GM12878 (cell line): ENCODE data around the gene OR10G3. TPM values are rescaled to one million over a fixed set of nuclear protein-coding genes. Genes with fewer than 3 reads are reported as not detected.

Source experiments
- ATAC-seq: fragments of 200-7000 bp; cut with Tn5 transposase; 3 replicates; pipeline ENCODE4 v1.9.1; 2020; ENCODE audit warnings: mild to moderate bottlenecking, moderate library complexity
- BruUV-seq: library from RNA; stranded (reverse); fragments of 400-500 nt; replicated peaks from 2 replicates; lab custom pipeline; 2021; lab: Mats Ljungman, UMichigan
- CTCF ChIA-PET: fragments of 300-600 bp; sonication (Branson Sonifier 250); formaldehyde crosslinking; extraction: SDS; loops from one replicate; lab custom pipeline; 2021; ENCODE audit warnings: inconsistent platforms; lab: Yijun Ruan, JAX
- POLR2A ChIA-PET: fragments of 350-600 bp; formaldehyde crosslinking; extraction: SDS; loops from one replicate; lab custom pipeline; 2021; ENCODE audit warnings: inconsistent platforms; lab: Charles Lee
- RAD21 ChIA-PET: fragments of 300-600 bp; sonication (Branson Sonifier 250); formaldehyde crosslinking; loops from one replicate; lab custom pipeline; 2023; ENCODE audit warnings: antibody characterized with exemption; ENCODE audit not compliant: unreplicated experiment; lab: Charles Lee
- SMC1A ChIA-PET: fragments of 300-600 bp; sonication (Branson Sonifier 250); formaldehyde crosslinking; loops from one replicate; lab custom pipeline; 2023; ENCODE audit not compliant: unreplicated experiment, uncharacterized antibody; lab: Charles Lee
- DNase-seq: peaks from one replicate; pipeline ENCODE4 v3.0.0-alpha.2; 2011; ENCODE audit warnings: low read depth, low spot score
- FAIRE-seq: peaks from 3 replicates; lab custom pipeline; 2011; peaks lifted over from hg19 to GRCh38; lab: Jason Lieb, UNC
- H2AFZ ChIP-seq: 2 replicates; pipeline ENCODE4 v1.6.0; 2011; ENCODE audit warnings: low read depth, low read length, control low read depth; ENCODE audit not compliant: control insufficient read depth
- H3K27ac ChIP-seq: 2 replicates; pipeline ENCODE4 v1.5.1; 2011; ENCODE audit warnings: control low read depth; ENCODE audit not compliant: control insufficient read depth, insufficient read depth
- H3K27me3 ChIP-seq, 2 experiments: replicated peaks in 1 of 2; 2 replicates each; pipeline versions ENCODE4 v1.6.0 to v1.6.1; 2011; ENCODE audit warnings: low read length in 1 of 2; ENCODE audit not compliant: control insufficient read depth in 2 of 2, insufficient read depth in 2 of 2
- H3K36me3 ChIP-seq, 2 experiments: 2 replicates each; pipeline ENCODE4 v1.5.1; 2011; ENCODE audit warnings: low read length in 1 of 2; ENCODE audit not compliant: control insufficient read depth in 2 of 2, insufficient read depth in 2 of 2
- H3K4me1 ChIP-seq: 2 replicates; pipeline ENCODE4 v1.6.1; 2011; ENCODE audit warnings: mild to moderate bottlenecking, low read length, moderate library complexity, mixed read lengths; ENCODE audit not compliant: control insufficient read depth, insufficient read depth
- H3K4me2 ChIP-seq: 2 replicates; pipeline ENCODE4 v1.6.0; 2011; ENCODE audit warnings: control low read depth; ENCODE audit not compliant: control insufficient read depth, insufficient read depth
- H3K4me3 ChIP-seq: fragments of 200-600 bp; sonication (generic); 2 replicates; pipeline ENCODE4 v1.5.1; 2016
- H3K79me2 ChIP-seq: 2 replicates; pipeline ENCODE4 v1.6.0; 2011; ENCODE audit warnings: low read length; ENCODE audit not compliant: control insufficient read depth, insufficient read depth
- H3K9ac ChIP-seq: 2 replicates; pipeline ENCODE4 v1.8.0; 2011; ENCODE audit warnings: low read length, control low read depth, mixed read lengths; ENCODE audit not compliant: control insufficient read depth, insufficient read depth
- H3K9me3 ChIP-seq: replicated peaks from 3 replicates; pipeline ENCODE4 v1.5.1; 2011; ENCODE audit warnings: mild to moderate bottlenecking, low read length; ENCODE audit not compliant: control insufficient read depth, insufficient read depth
- H4K20me1 ChIP-seq: 2 replicates; pipeline ENCODE4 v1.6.0; 2011; ENCODE audit not compliant: control insufficient read depth, insufficient read depth
- EZH2 ChIP-seq: IDR thresholded peaks from 2 replicates; pipeline ENCODE4 v1.6.1; 2012; ENCODE audit warnings: low read depth, mild to moderate bottlenecking, control low read depth, inconsistent platforms, low read length, borderline replicate concordance; ENCODE audit not compliant: control insufficient read depth
- HSF1 ChIP-seq: fragments of 150-350 bp; IDR thresholded peaks from 2 replicates; pipeline ENCODE4 v1.6.1; 2014; ENCODE audit warnings: mild to moderate bottlenecking, low read depth, low read length
- IRF3 ChIP-seq: fragments of 450-650 bp; IDR thresholded peaks from 2 replicates; pipeline ENCODE4 v1.6.1; 2014; ENCODE audit warnings: mild to moderate bottlenecking
- MXI1 ChIP-seq: fragments of 150-350 bp; IDR thresholded peaks from 2 replicates; pipeline ENCODE4 v1.6.1; 2011; ENCODE audit warnings: low read depth, mild to moderate bottlenecking, inconsistent platforms, low read length, improper control_type of control experiment
- MYC ChIP-seq: IDR thresholded peaks from 2 replicates; pipeline ENCODE4 v1.6.1; 2011; ENCODE audit warnings: mild to moderate bottlenecking, low read length, moderate library complexity, inconsistent platforms; ENCODE audit not compliant: insufficient read depth, insufficient replicate concordance, insufficient read length, severe bottlenecking
- NRF1 ChIP-seq: conservative IDR thresholded peaks from 2 replicates; pipeline ENCODE4 v1.6.1; 2011; ENCODE audit warnings: mild to moderate bottlenecking, low read depth, low read length, improper control_type of control experiment
- SREBF2 ChIP-seq: IDR thresholded peaks from 2 replicates; pipeline ENCODE4 v1.6.1; 2012; ENCODE audit warnings: mild to moderate bottlenecking, low read length
- STAT3 ChIP-seq: IDR thresholded peaks from 2 replicates; pipeline ENCODE4 v1.6.1; 2011; ENCODE audit warnings: low read depth, low read length, improper control_type of control experiment
- ZBTB11 ChIP-seq: fragments of 450-650 bp; formaldehyde crosslinking; IDR thresholded peaks from 2 replicates; pipeline ENCODE4 v1.5.0; 2022; ENCODE audit warnings: mild to moderate bottlenecking, missing genetic modification characterization
- WGBS: methylation state at CpG from one replicate; pipeline ENCODE4 v1.1.6; 2016; ENCODE audit warnings: low lambda C conversion rate; ENCODE audit not compliant: insufficient replicate concordance, insufficient coverage; ENCODE audit errors: missing lambda C conversion rate; 5-methylcytosine and 5-hydroxymethylcytosine counted together
- in situ Hi-C: fragments of 300-500 bp; cut with MboI; formaldehyde crosslinking; loops from 9 replicates; pipeline ENCODE4 v1.14.3; 2018; ENCODE audit warnings: mixed read lengths
- intact Hi-C: fragments of 100-400 bp; cut with micrococcal nuclease; formaldehyde crosslinking; loops from one replicate; pipeline ENCODE4 v1.14.2; 2022; ENCODE audit not compliant: unreplicated experiment
- polyA plus RNA-seq, 11 experiments: library from polyadenylated mRNA; depleted of rRNA in 4 of 11; unstranded in 6 of 11; stranded (reverse) in 5 of 11; fragments of >200 nt; fragmentation: Nextera tagmentation in 4 of 11; fragmentation: Illumina TruSeq in 1 of 11; extraction: Ambion mirVana in 4 of 11; extraction: Trizol in 1 of 11; gene quantifications; 1 replicate in 1 of 11; 2 replicates in 10 of 11; pipeline versions ENCODE4 v1.2.1 to v1.2.3, GENCODE V29; 2011 to 2016; ENCODE audit warnings: inconsistent platforms in 2 of 11, missing spikeins in 2 of 11, low read depth in 1 of 11
- total RNA-seq, 4 experiments: library from RNA; depleted of rRNA in 3 of 4; stranded (reverse); fragments of >200 nt in 3 of 4; fragmentation: Illumina TruSeq in 1 of 4; extraction: Trizol in 1 of 4; gene quantifications; 2 replicates each; pipeline versions ENCODE4 v1.2.1 to v1.2.3, GENCODE V29; 2013 to 2021

The OR10G3 gene
- total and polyA plus RNA-seq, 10 of the 15 experiments (the other 5 are each of a cell fraction or from before 2014, with no cell fraction given), result not detected

- H3K27ac ChIP-seq, result no peak overlapping the region
- no peak overlapping the region for H3K9ac ChIP-seq
- no peak overlapping the region for H2AFZ ChIP-seq
- no peak overlapping the region for H3K4me3 ChIP-seq
- CTCF ChIA-PET, result interaction anchor here (0.7 to 2.6 kb wide), 2 partner anchors 29 to 43 kb away, joined by 3 to 16 read pairs; no protein-coding TSS in a partner anchor
- no peaks in the 10 kb centered on the region for H3K4me1 ChIP-seq
- TF ChIP-seq STAT3 (no peak), HSF1 (no peak), IRF3 (no peak), SREBF2 (no peak), EZH2 (no peak), ZBTB11 (CRISPR knock-in tag) (no peak), MXI1 (no peak), NRF1 (no peak), MYC (no peak)
- SMC1A ChIA-PET, result interaction anchor here (1.1 kb wide), 1 partner anchor 27 kb away, joined by 3 read pairs; no protein-coding TSS in a partner anchor
- POLR2A ChIA-PET, result no interaction called here
- ATAC-seq (no peak), FAIRE-seq (no peak), DNase-seq (no peak)
- in situ Hi-C loops, result no loop called here
- H3K9me3 ChIP-seq, result no peaks in the 10 kb centered on the region
- no peaks in the 10 kb centered on the region for H3K79me2 ChIP-seq
- intact Hi-C loops, result no loop called here
- H3K27me3 ChIP-seq, result peaks cover 2% of the 10 kb centered on the region in 2 experiments
- RAD21 ChIA-PET, result interaction anchor here (1.2 to 1.3 kb wide), 2 partner anchors 15 to 42 kb away, joined by 3 to 4 read pairs; no protein-coding TSS in a partner anchor
- no peaks in the 10 kb centered on the region for H3K36me3 ChIP-seq
- H4K20me1 ChIP-seq, result no peaks in the 10 kb centered on the region
- no peak overlapping the region for H3K4me2 ChIP-seq
- 66% methylated on average over 9 of the region's 9 CpGs for WGBS
- no TSS peak for BruUV-seq
These were observed 38.3 kb downstream of the OR10G3 start for GRCh38 chr14:21541413-21542074.
